Activated CD4-positive, alpha-beta memory T cell treated with anti-CD3 and anti-CD28 coated beads, Interleukin-2, amount 10 ng/mL, durations not matched to agents 7 days and 5 days (primary cell): Measurements from ENCODE around the gene SPTB. TPM values are rescaled to one million over a fixed set of nuclear protein-coding genes. Genes with fewer than 3 reads are reported as not detected.

Experiments used
- CTCF ChIA-PET: fragments of 350-600 bp; sonication (Branson Sonifier 250); formaldehyde crosslinking; loops from one replicate; lab custom pipeline; 2021; ENCODE audit warnings: antibody characterized with exemption, inconsistent platforms; lab: Charles Lee
- POLR2A ChIA-PET: fragments of 350-600 bp; sonication (Branson Sonifier 250); formaldehyde crosslinking; loops from one replicate; lab custom pipeline; 2021; ENCODE audit warnings: antibody characterized with exemption; lab: Charles Lee
- DNase-seq: peaks from one replicate; pipeline ENCODE4 v3.0.0-alpha.2; 2020
- H3K27ac Mint-ChIP-seq: one replicate; pipeline ENCODE4 v1.8.0; 2021; ENCODE audit warnings: mild to moderate bottlenecking, mixed read lengths
- H3K27me3 Mint-ChIP-seq: one replicate; pipeline ENCODE4 v1.8.0; 2021; ENCODE audit warnings: mixed read lengths
- H3K36me3 Mint-ChIP-seq: one replicate; pipeline ENCODE4 v1.8.0; 2021; ENCODE audit warnings: low read depth, mixed read lengths
- H3K4me1 Mint-ChIP-seq: one replicate; pipeline ENCODE4 v1.8.0; 2021; ENCODE audit warnings: mixed read lengths
- H3K4me3 Mint-ChIP-seq: one replicate; pipeline ENCODE4 v1.8.0; 2021; ENCODE audit warnings: mild to moderate bottlenecking, mixed read lengths
- H3K9me3 Mint-ChIP-seq: one replicate; pipeline ENCODE4 v1.8.0; 2021; ENCODE audit warnings: mixed read lengths
- total RNA-seq, 2 experiments: library from RNA; stranded (reverse); gene quantifications; one replicate each; pipeline ENCODE4 v1.2.3, GENCODE V29; 2021

SPTB gene
- total RNA-seq, 2 experiments from 2014 or later = 0.08 to 0.10 TPM

GRCh38 chr14:64756712-64757111, 123.0 kb downstream of the SPTB start:
- Mint-ChIP-seq H3K4me3 (peak overlapping the region; percentile 14), H3K9me3 (no peaks in the 10 kb centered on the region), H3K36me3 (peaks cover 15% of the 10 kb centered on the region), H3K27ac (peak overlapping the region; percentile 95), H3K27me3 (peaks cover 7% of the 10 kb centered on the region), H3K4me1 (peaks cover 76% of the 10 kb centered on the region)
- ChIA-PET POLR2A (interaction anchor here (1.3 to 6.0 kb wide), 11 partner anchors 14 to 83 kb away, joined by 4 to 38 read pairs (median 9); partner anchors contain the start of gene PLEKHG3), CTCF (interaction anchor here (0.9 kb wide), 1 partner anchor 84 kb away, joined by 3 read pairs; no protein-coding TSS in a partner anchor)
- no peak for DNase-seq

GRCh38 chr14:64755781-64756221, 123.9 kb downstream of the SPTB start:
- Mint-ChIP-seq H3K9me3 (no peaks in the 10 kb centered on the region), H3K27ac (peak overlapping the region; percentile 95), H3K4me3 (peak overlapping the region; percentile 28), H3K27me3 (peaks cover 3% of the 10 kb centered on the region), H3K4me1 (peaks cover 67% of the 10 kb centered on the region), H3K36me3 (peaks cover 15% of the 10 kb centered on the region)
- peak; percentile 90 for DNase-seq
- ChIA-PET POLR2A (interaction anchor here (0.6 to 6.0 kb wide), 15 partner anchors 10 to 83 kb away, joined by 3 to 38 read pairs (median 7); partner anchors contain the start of gene PLEKHG3), CTCF (interaction anchor here (0.9 to 1.1 kb wide), 2 partner anchors 48 to 83 kb away, joined by 3 read pairs; no protein-coding TSS in a partner anchor)

- Mint-ChIP-seq H3K27ac (peak overlapping the region; percentile 95), H3K36me3 (peaks cover 15% of the 10 kb centered on the region), H3K27me3 (no peaks in the 10 kb centered on the region), H3K4me3 (no peak overlapping the region), H3K4me1 (peaks cover 57% of the 10 kb centered on the region), H3K9me3 (no peaks in the 10 kb centered on the region)
- POLR2A ChIA-PET = interaction anchor here (2.0 to 6.0 kb wide), 4 partner anchors 12 to 81 kb away, joined by 6 to 38 read pairs (median 16); no protein-coding TSS in a partner anchor
- no peak for DNase-seq
- CTCF ChIA-PET = interaction anchor here (0.5 kb wide), 1 partner anchor 251 kb away, joined by 3 read pairs; no protein-coding TSS in a partner anchor
Measured at GRCh38 chr14:64754685-64755084, 125.0 kb downstream of the SPTB start.

DNA sequence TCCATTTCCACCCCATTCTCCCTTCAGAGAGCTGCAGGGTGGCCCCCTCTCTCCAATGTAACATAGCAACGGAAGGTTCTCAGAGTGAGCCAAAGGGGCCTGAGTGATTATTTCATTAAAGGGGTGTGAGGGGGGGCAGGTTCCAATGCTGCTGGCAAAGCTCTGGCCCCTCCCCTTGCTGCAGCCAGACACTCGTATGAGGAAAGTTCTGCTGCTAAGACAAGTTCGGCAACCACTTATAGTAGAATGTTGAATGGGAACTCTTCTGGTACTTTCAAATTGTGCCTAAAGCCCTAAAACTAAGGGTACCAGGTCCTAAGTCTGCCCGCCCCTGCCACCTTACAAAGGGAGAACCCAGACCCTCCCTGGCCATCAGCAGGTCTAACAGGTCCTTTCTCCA, 125.7 kb downstream of the SPTB start:
- Mint-ChIP-seq H3K36me3 (peaks cover 15% of the 10 kb centered on the region), H3K4me1 (peaks cover 52% of the 10 kb centered on the region), H3K9me3 (no peaks in the 10 kb centered on the region), H3K27ac (no peak overlapping the region), H3K27me3 (no peaks in the 10 kb centered on the region), H3K4me3 (no peak overlapping the region)
- ChIA-PET POLR2A (interaction anchor here (1.1 kb wide), 1 partner anchor 56 kb away, joined by 4 read pairs; no protein-coding TSS in a partner anchor), CTCF (no interaction called here)
- DNase-seq = no peak

GRCh38 chr14:64753374-64753773, 126.3 kb downstream of the SPTB start:
- ChIA-PET CTCF (interaction anchor here (1.2 to 1.5 kb wide), 3 partner anchors 9 to 82 kb away, joined by 3 to 4 read pairs (median 3); no protein-coding TSS in a partner anchor), POLR2A (interaction anchor here (1.1 to 1.2 kb wide), 2 partner anchors 19 to 55 kb away, joined by 3 to 4 read pairs; no protein-coding TSS in a partner anchor)
- Mint-ChIP-seq H3K4me3 (no peak overlapping the region), H3K27ac (no peak overlapping the region), H3K4me1 (peaks cover 46% of the 10 kb centered on the region), H3K9me3 (no peaks in the 10 kb centered on the region), H3K36me3 (peaks cover 16% of the 10 kb centered on the region), H3K27me3 (no peaks in the 10 kb centered on the region)
- DNase-seq = no peak

GRCh38 chr14:64752909-64753308, 126.8 kb downstream of the SPTB start:
- ChIA-PET CTCF (interaction anchor here (1.2 to 1.5 kb wide), 4 partner anchors 8 to 81 kb away, joined by 3 to 4 read pairs (median 3); no protein-coding TSS in a partner anchor), POLR2A (interaction anchor here (1.1 to 1.2 kb wide), 2 partner anchors 19 to 55 kb away, joined by 3 to 4 read pairs; no protein-coding TSS in a partner anchor)
- peaks cover 17% of the 10 kb centered on the region for H3K36me3 Mint-ChIP-seq

GRCh38 chr14:64748995-64749714, 130.6 kb downstream of the SPTB start:
- Mint-ChIP-seq H3K27me3 (no peaks in the 10 kb centered on the region), H3K4me1 (peaks cover 42% of the 10 kb centered on the region), H3K27ac (no peak overlapping the region), H3K9me3 (no peaks in the 10 kb centered on the region), H3K4me3 (no peak overlapping the region), H3K36me3 (peaks cover 43% of the 10 kb centered on the region)
- ChIA-PET POLR2A (interaction anchor here (1.1 kb wide), 1 partner anchor 60 kb away, joined by 3 read pairs; no protein-coding TSS in a partner anchor), CTCF (interaction anchor here (1.0 to 1.3 kb wide), 2 partner anchors 13 to 50 kb away, joined by 5 read pairs; no protein-coding TSS in a partner anchor)
- DNase-seq = no peak

More at GRCh38 chr14:64752909-64753308, 126.8 kb downstream of the SPTB start:
- peaks cover 43% of the 10 kb centered on the region for H3K4me1 Mint-ChIP-seq
- no peak for DNase-seq
- no peak overlapping the region for H3K4me3 Mint-ChIP-seq
- no peaks in the 10 kb centered on the region for H3K9me3 Mint-ChIP-seq
- no peaks in the 10 kb centered on the region for H3K27me3 Mint-ChIP-seq
- no peak overlapping the region for H3K27ac Mint-ChIP-seq

- Mint-ChIP-seq H3K4me3 (no peak overlapping the region), H3K4me1 (peaks cover 41% of the 10 kb centered on the region), H3K27ac (no peak overlapping the region), H3K9me3 (no peaks in the 10 kb centered on the region), H3K36me3 (peaks cover 44% of the 10 kb centered on the region), H3K27me3 (no peaks in the 10 kb centered on the region)
- CTCF ChIA-PET = no interaction called here
- POLR2A ChIA-PET = interaction anchor here (1.1 to 3.1 kb wide), 3 partner anchors 26 to 59 kb away, joined by 3 to 12 read pairs (median 3); no protein-coding TSS in a partner anchor
- DNase-seq = no peak
Measured at GRCh38 chr14:64748521-64748920, 131.2 kb downstream of the SPTB start.

- peak; percentile 42 for DNase-seq
- Mint-ChIP-seq H3K9me3 (no peaks in the 10 kb centered on the region), H3K36me3 (peaks cover 49% of the 10 kb centered on the region), H3K4me1 (peaks cover 39% of the 10 kb centered on the region), H3K27ac (peak overlapping the region; percentile 63), H3K4me3 (no peak overlapping the region), H3K27me3 (no peaks in the 10 kb centered on the region)
- ChIA-PET CTCF (interaction anchor here (1.1 kb wide), 1 partner anchor 14 kb away, joined by 4 read pairs; no protein-coding TSS in a partner anchor), POLR2A (interaction anchor here (1.0 to 3.1 kb wide), 5 partner anchors 25 to 51 kb away, joined by 3 to 12 read pairs (median 3); no protein-coding TSS in a partner anchor)
Measured at GRCh38 chr14:64747327-64747726, 132.4 kb downstream of the SPTB start.

GRCh38 chr14:64746298-64747250, 133.1 kb downstream of the SPTB start:
- peaks cover 54% of the 10 kb centered on the region for H3K36me3 Mint-ChIP-seq
- ChIA-PET POLR2A (interaction anchor here (0.6 to 3.1 kb wide), 11 partner anchors 9 to 50 kb away, joined by 3 to 12 read pairs (median 3); partner anchors contain the start of gene PLEKHG3), CTCF (interaction anchor here (1.1 to 1.2 kb wide), 2 partner anchors 14 to 67 kb away, joined by 3 to 4 read pairs; no protein-coding TSS in a partner anchor)
- no peaks in the 10 kb centered on the region for H3K9me3 Mint-ChIP-seq
- peaks cover 39% of the 10 kb centered on the region for H3K4me1 Mint-ChIP-seq
- H3K27ac Mint-ChIP-seq = peak overlapping the region; percentile 63
- H3K4me3 Mint-ChIP-seq = no peak overlapping the region
- no peaks in the 10 kb centered on the region for H3K27me3 Mint-ChIP-seq
- DNase-seq = no peak

- CTCF ChIA-PET = interaction anchor here (1.2 kb wide), 1 partner anchor 66 kb away, joined by 3 read pairs; no protein-coding TSS in a partner anchor
- H3K27ac Mint-ChIP-seq = peak overlapping the region; percentile 53
- H3K4me3 Mint-ChIP-seq = no peak overlapping the region
- no peaks in the 10 kb centered on the region for H3K27me3 Mint-ChIP-seq
- peaks cover 64% of the 10 kb centered on the region for H3K36me3 Mint-ChIP-seq
- H3K9me3 Mint-ChIP-seq = no peaks in the 10 kb centered on the region
- peaks cover 39% of the 10 kb centered on the region for H3K4me1 Mint-ChIP-seq
- DNase-seq = no peak
- POLR2A ChIA-PET = interaction anchor here (0.8 to 3.1 kb wide), 5 partner anchors 10 to 39 kb away, joined by 3 to 12 read pairs (median 3); no protein-coding TSS in a partner anchor
Measured at GRCh38 chr14:64745511-64746091, 134.1 kb downstream of the SPTB start.
